H9 (cell line): ENCODE results near the gene RAB33B. TPM values are rescaled to one million over a fixed set of nuclear protein-coding genes. Genes with fewer than 3 reads are reported as not detected.

Source experiments
- DNase-seq: peaks from one replicate; pipeline ENCODE4 v3.0.0-alpha.2; 2017
- H2AFZ ChIP-seq: one replicate; pipeline ENCODE4 v1.6.1; 2013; ENCODE audit warnings: mild to moderate bottlenecking, low read length, control low read depth, moderate library complexity
- H2AK5ac ChIP-seq: 2 replicates; pipeline ENCODE4 v1.6.1; 2013; ENCODE audit warnings: low read length, control low read depth, mixed read lengths; ENCODE audit not compliant: insufficient read length
- H2BK120ac ChIP-seq: one replicate; pipeline ENCODE4 v1.6.1; 2013; ENCODE audit warnings: low read depth, mild to moderate bottlenecking, low read length, control low read depth, inconsistent platforms; ENCODE audit not compliant: poor library complexity, severe bottlenecking
- H2BK12ac ChIP-seq: 2 replicates; pipeline ENCODE4 v1.6.1; 2013; ENCODE audit warnings: low read length, control low read depth, mixed read lengths, low read depth; ENCODE audit not compliant: insufficient read length
- H2BK15ac ChIP-seq: 2 replicates; pipeline ENCODE4 v1.6.1; 2013; ENCODE audit warnings: low read depth, low read length, control low read depth
- H2BK20ac ChIP-seq: one replicate; pipeline ENCODE4 v1.6.1; 2013; ENCODE audit warnings: low read depth, mild to moderate bottlenecking, low read length, control low read depth, inconsistent platforms; ENCODE audit not compliant: poor library complexity, severe bottlenecking
- H2BK5ac ChIP-seq: 2 replicates; pipeline ENCODE4 v1.6.1; 2013; ENCODE audit warnings: low read length, control low read depth, mixed read lengths; ENCODE audit not compliant: insufficient read length
- H3K14ac ChIP-seq: 2 replicates; pipeline ENCODE4 v1.6.1; 2013; ENCODE audit warnings: low read length, control low read depth; ENCODE audit not compliant: insufficient read depth
- H3K18ac ChIP-seq: 2 replicates; pipeline ENCODE4 v1.6.1; 2013; ENCODE audit warnings: low read depth, mild to moderate bottlenecking, mixed read lengths, low read length, control low read depth; ENCODE audit not compliant: insufficient read length
- H3K23ac ChIP-seq: 2 replicates; pipeline ENCODE4 v1.6.1; 2013; ENCODE audit warnings: low read length, control low read depth, mixed read lengths, low read depth; ENCODE audit not compliant: insufficient read length
- H3K23me2 ChIP-seq: 2 replicates; pipeline ENCODE4 v1.6.1; 2013; ENCODE audit warnings: low read depth, mild to moderate bottlenecking, mixed read lengths, low read length, control low read depth; ENCODE audit not compliant: insufficient read length, poor library complexity, severe bottlenecking
- H3K27ac ChIP-seq: 2 replicates; pipeline ENCODE4 v1.5.1; 2013; ENCODE audit warnings: low read length, control low read depth, mixed read lengths, low read depth; ENCODE audit not compliant: insufficient read length
- H3K27me3 ChIP-seq: 2 replicates; pipeline ENCODE4 v1.6.1; 2013; ENCODE audit warnings: low read length, control low read depth, inconsistent platforms; ENCODE audit not compliant: insufficient read depth
- H3K4ac ChIP-seq: 2 replicates; pipeline ENCODE4 v1.6.1; 2013; ENCODE audit warnings: low read depth, mild to moderate bottlenecking, control low read depth, inconsistent platforms, low read length, moderate library complexity
- H3K4me1 ChIP-seq: 2 replicates; pipeline ENCODE4 v1.6.1; 2013; ENCODE audit warnings: low read length, control low read depth, inconsistent platforms; ENCODE audit not compliant: insufficient read depth
- H3K4me2 ChIP-seq: 2 replicates; pipeline ENCODE4 v1.6.1; 2013; ENCODE audit warnings: low read length, control low read depth, mixed read lengths; ENCODE audit not compliant: insufficient read length, insufficient read depth
- H3K56ac ChIP-seq: 2 replicates; pipeline ENCODE4 v1.6.1; 2013; ENCODE audit warnings: low read depth, mild to moderate bottlenecking, mixed read lengths, low read length, control low read depth; ENCODE audit not compliant: insufficient read length
- H3K79me1 ChIP-seq: 2 replicates; pipeline ENCODE4 v1.6.1; 2013; ENCODE audit warnings: low read depth, mild to moderate bottlenecking, moderate library complexity, low read length, control low read depth, inconsistent platforms; ENCODE audit not compliant: insufficient read depth, poor library complexity, severe bottlenecking
- H3K79me2 ChIP-seq: 2 replicates; pipeline ENCODE4 v1.6.1; 2013; ENCODE audit warnings: low read length, control low read depth, inconsistent platforms; ENCODE audit not compliant: insufficient read depth
- H3K9ac ChIP-seq: 2 replicates; pipeline ENCODE4 v1.6.1; 2013; ENCODE audit warnings: low read length, control low read depth, mixed read lengths; ENCODE audit not compliant: insufficient read length; ENCODE audit errors: extremely low read depth
- H3K9me3 ChIP-seq: one replicate; pipeline ENCODE4 v1.6.1; 2013; ENCODE audit warnings: low read depth, low read length, inconsistent platforms; ENCODE audit not compliant: control insufficient read depth
- H3T11ph ChIP-seq: one replicate; pipeline ENCODE4 v1.6.1; 2013; ENCODE audit warnings: mild to moderate bottlenecking, low read length, control low read depth, inconsistent platforms
- H4K20me1 ChIP-seq: one replicate; pipeline ENCODE4 v1.6.1; 2013; ENCODE audit not compliant: control insufficient read depth, insufficient read length, insufficient read depth
- H4K5ac ChIP-seq: 2 replicates; pipeline ENCODE4 v1.6.1; 2013; ENCODE audit warnings: low read depth, mild to moderate bottlenecking, mixed read lengths, low read length, control low read depth; ENCODE audit not compliant: insufficient read length
- H4K8ac ChIP-seq: replicated peaks from 2 replicates; pipeline ENCODE4 v1.6.1; 2013; ENCODE audit warnings: low read length, control low read depth, mixed read lengths, low read depth; ENCODE audit not compliant: insufficient read length
- H4K91ac ChIP-seq: 2 replicates; pipeline ENCODE4 v1.6.1; 2013; ENCODE audit warnings: low read depth, mild to moderate bottlenecking, moderate library complexity, mixed read lengths, low read length, control low read depth; ENCODE audit not compliant: insufficient read length
- H3K27ac Mint-ChIP-seq, 3 experiments: 2 replicates in 2 of 3; 3 replicates in 1 of 3; pipeline ENCODE4 v1.8.0; 2020 to 2021; ENCODE audit warnings: mixed read lengths in 3 of 3, mild to moderate bottlenecking in 1 of 3, moderate library complexity in 1 of 3
- H3K27me3 Mint-ChIP-seq: 2 replicates; pipeline ENCODE4 v1.8.0; 2021; ENCODE audit warnings: low read depth, mild to moderate bottlenecking, moderate library complexity, mixed read lengths
- H3K36me3 Mint-ChIP-seq, 3 experiments: 2 replicates in 2 of 3; 3 replicates in 1 of 3; pipeline ENCODE4 v1.8.0; 2020 to 2021; ENCODE audit warnings: low read depth in 3 of 3, mixed read lengths in 3 of 3; ENCODE audit not compliant: insufficient read depth in 1 of 3
- H3K4me1 Mint-ChIP-seq, 2 experiments: 2 replicates each; pipeline ENCODE4 v1.8.0; 2020; ENCODE audit warnings: mixed read lengths in 2 of 2
- H3K4me3 Mint-ChIP-seq, 2 experiments: 2 replicates in 1 of 2; 3 replicates in 1 of 2; pipeline ENCODE4 v1.8.0; 2020 to 2021; ENCODE audit warnings: mild to moderate bottlenecking in 2 of 2, mixed read lengths in 2 of 2, moderate library complexity in 1 of 2
- H3K9me3 Mint-ChIP-seq, 2 experiments: 2 replicates in 1 of 2; 3 replicates in 1 of 2; pipeline ENCODE4 v1.8.0; 2020; ENCODE audit warnings: mild to moderate bottlenecking in 2 of 2, mixed read lengths in 2 of 2, moderate library complexity in 1 of 2
- WGBS: extraction: QIAGEN DNeasy Blood & Tissue Kit; methylation state at CpG from one replicate; pipeline ENCODE4 v1.1.7; 2013; ENCODE audit warnings: missing lambda C conversion rate, low lambda C conversion rate, mixed read lengths; ENCODE audit not compliant: insufficient read length; ENCODE audit errors: extremely low coverage; 5-methylcytosine and 5-hydroxymethylcytosine counted together
- long read RNA-seq: library from polyadenylated mRNA; unstranded; transcript quantifications from one replicate; pipeline ENCODE4 v2.0.0, GENCODE V29; 2020
- total RNA-seq: library from RNA; stranded (reverse); gene quantifications from 2 replicates; pipeline ENCODE4 v1.2.1, GENCODE V29; 2021
- TF ChIP-seq, protein P1 (sequence below): fragments of 200-600 bp; sonication (generic); conservative IDR thresholded peaks from 3 replicates; pipeline ENCODE4 v1.8.0; 2021; ENCODE audit warnings: antibody characterized with exemption, mild to moderate bottlenecking

RAB33B gene
- total RNA-seq, result 7.5 and 7.7 TPM in 2 replicates
- long read RNA-seq, full-length matches to known transcripts, result 24 of 33 reads
- long read RNA-seq, partial matches to known transcripts, result 0 of 33 reads
- long read RNA-seq, other reads (novel, unspliced or antisense), result 9 of 33 reads

DNA sequence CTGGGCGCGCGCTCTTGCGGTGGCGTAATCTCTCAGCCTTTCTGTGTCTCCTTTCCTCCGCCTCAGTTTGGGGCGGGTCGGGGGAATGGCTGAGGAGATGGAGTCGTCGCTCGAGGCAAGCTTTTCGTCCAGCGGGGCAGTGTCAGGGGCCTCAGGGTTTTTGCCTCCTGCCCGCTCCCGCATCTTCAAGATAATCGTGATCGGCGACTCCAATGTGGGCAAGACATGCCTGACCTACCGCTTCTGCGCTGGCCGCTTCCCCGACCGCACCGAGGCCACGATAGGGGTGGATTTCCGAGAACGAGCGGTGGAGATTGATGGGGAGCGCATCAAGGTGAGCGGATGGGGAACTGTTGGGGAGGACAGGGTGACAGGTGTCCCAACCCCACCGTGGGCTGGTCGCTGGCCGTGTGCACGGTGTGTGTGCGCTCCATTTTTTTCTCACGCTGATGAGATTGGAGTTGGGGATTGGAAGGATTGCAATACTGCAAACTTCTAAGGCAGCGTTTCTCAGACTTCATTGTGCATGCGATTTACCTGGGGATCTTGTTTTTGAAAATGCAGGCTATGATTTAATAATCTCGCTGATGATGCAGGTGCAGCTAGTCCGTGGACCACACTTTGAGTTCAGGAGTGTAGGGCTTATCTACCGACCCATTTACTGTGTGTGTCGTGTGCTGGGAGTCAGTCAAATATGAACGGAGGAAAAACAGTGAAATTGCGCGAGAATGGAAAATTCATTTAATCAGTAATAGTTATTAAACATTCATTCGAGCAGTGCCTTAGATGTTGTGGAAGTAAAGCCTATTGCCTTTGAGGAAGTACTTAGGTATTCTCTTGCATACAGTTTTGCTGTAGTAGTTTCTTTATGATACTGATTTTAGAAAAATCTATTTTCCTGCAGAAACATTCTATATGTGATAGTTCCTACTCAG, at the start of gene RAB33B:
Gene RAB33B (plus strand): TSS at position 11 of the 935 bp plus-strand sequence. CDS start 75 bp downstream, at position 86.
- H3K79me1 ChIP-seq, result peaks cover 7% of the 10 kb centered on the region
- peak within 1 kb of the TSS; percentile 97 for H3K14ac ChIP-seq
- H4K5ac ChIP-seq, result no peak within 1 kb of the TSS
- peak within 1 kb of the TSS; percentile 41 for H2BK5ac ChIP-seq
- no peaks in the 10 kb centered on the region for H4K20me1 ChIP-seq
- no peak within 1 kb of the TSS for H2BK15ac ChIP-seq
- peaks cover 56 to 58% of the 10 kb centered on the region in 2 experiments for H3K4me1 Mint-ChIP-seq
- TF ChIP-seq, protein P1, sequence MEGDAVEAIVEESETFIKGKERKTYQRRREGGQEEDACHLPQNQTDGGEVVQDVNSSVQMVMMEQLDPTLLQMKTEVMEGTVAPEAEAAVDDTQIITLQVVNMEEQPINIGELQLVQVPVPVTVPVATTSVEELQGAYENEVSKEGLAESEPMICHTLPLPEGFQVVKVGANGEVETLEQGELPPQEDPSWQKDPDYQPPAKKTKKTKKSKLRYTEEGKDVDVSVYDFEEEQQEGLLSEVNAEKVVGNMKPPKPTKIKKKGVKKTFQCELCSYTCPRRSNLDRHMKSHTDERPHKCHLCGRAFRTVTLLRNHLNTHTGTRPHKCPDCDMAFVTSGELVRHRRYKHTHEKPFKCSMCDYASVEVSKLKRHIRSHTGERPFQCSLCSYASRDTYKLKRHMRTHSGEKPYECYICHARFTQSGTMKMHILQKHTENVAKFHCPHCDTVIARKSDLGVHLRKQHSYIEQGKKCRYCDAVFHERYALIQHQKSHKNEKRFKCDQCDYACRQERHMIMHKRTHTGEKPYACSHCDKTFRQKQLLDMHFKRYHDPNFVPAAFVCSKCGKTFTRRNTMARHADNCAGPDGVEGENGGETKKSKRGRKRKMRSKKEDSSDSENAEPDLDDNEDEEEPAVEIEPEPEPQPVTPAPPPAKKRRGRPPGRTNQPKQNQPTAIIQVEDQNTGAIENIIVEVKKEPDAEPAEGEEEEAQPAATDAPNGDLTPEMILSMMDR, result no peak
- peak within 1 kb of the TSS; percentile 95 for H3K9ac ChIP-seq
- peak within 1 kb of the TSS; percentile 100 for H3K4me2 ChIP-seq
- H3K23me2 ChIP-seq, result peaks cover 15% of the 10 kb centered on the region
- peak within 1 kb of the TSS; percentile 96 to 99 for H3K4me3 Mint-ChIP-seq
- peak within 1 kb of the TSS; percentile 10 for H4K8ac ChIP-seq
- peak within 1 kb of the TSS; percentile 86 for H3K18ac ChIP-seq
- no peak within 1 kb of the TSS for H2BK20ac ChIP-seq
- no peak within 1 kb of the TSS for H3K4ac ChIP-seq
- peak within 1 kb of the TSS; percentile 51 for H3K27ac ChIP-seq
- H3K9me3 ChIP-seq, result no peaks in the 10 kb centered on the region
- H3T11ph ChIP-seq, result no peak within 1 kb of the TSS
- 0 out of 5 replicates have a peak, but pooled peaks cover 0 to 2% of the 10 kb centered on the region in 2 experiments for H3K9me3 Mint-ChIP-seq
- H3K27ac Mint-ChIP-seq, result peak within 1 kb of the TSS; percentile 99
- H3K23ac ChIP-seq, result no peak within 1 kb of the TSS
- peaks cover 0 to 4% (median 3%) of the 10 kb centered on the region in 3 experiments; a peak in 5 of 7 replicates for H3K36me3 Mint-ChIP-seq
- no peaks in the 10 kb centered on the region; the same call in 1 of the 2 replicates for H3K4me1 ChIP-seq
- H3K56ac ChIP-seq, result no peak within 1 kb of the TSS
- DNase-seq, result no peak
- no peak within 1 kb of the TSS for H4K91ac ChIP-seq
- H2AFZ ChIP-seq, result peak within 1 kb of the TSS; percentile 59
- H2BK12ac ChIP-seq, result no peak within 1 kb of the TSS
- H2AK5ac ChIP-seq, result no peak within 1 kb of the TSS
- no peaks in the 10 kb centered on the region for H3K27me3 ChIP-seq
- H2BK120ac ChIP-seq, result no peak within 1 kb of the TSS
- H3K79me2 ChIP-seq, result peaks cover 27% of the 10 kb centered on the region; the same call in 1 of the 2 replicates
- no peaks in the 10 kb centered on the region for H3K27me3 Mint-ChIP-seq
- WGBS, result no CpG with 5 or more reads among the region's 46 CpGs
